Erythroblast (primary cell): ENCODE measurements around the gene ACAD10.
"Not testable (repeated sequence)": the region's sequence is repeated elsewhere in the genome, so short reads cannot be mapped to it uniquely, and the experiment has no call there.

Experiments used
- GATA1 ChIP-seq: IDR thresholded peaks from 2 replicates; pipeline ENCODE4 v1.6.1; 2011; ENCODE audit warnings: low read depth, mild to moderate bottlenecking, control low read depth, low read length, moderate library complexity
- POLR2A ChIP-seq: IDR thresholded peaks from 2 replicates; pipeline ENCODE4 v1.6.1; 2011; ENCODE audit warnings: mild to moderate bottlenecking, low read length

DNA sequence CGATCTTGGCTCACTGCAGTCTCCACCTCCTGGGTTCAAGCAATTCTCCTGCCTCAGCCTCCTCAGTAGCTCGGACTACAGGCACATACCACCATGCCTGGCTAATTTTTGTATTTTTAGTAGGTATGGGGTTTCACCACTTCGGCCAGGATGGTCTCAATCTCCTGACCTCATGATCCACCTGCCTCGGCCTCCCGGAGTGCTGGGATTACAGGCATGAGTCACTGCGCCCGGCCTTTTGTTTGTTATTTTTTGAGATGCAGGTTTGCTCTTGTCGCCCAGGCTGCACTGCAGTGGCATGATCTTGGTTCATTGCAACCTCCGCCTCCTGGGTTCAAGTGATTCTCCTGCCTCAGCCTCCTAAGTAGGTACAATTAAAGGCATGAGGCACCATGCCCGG is 33.5 kb downstream of the ACAD10 start:
- TF ChIP-seq POLR2A, GATA1: not testable (repeated sequence)
